ENCODE measurements around the gene GPANK1. TPM values are rescaled to one million over a fixed set of nuclear protein-coding genes. Genes with fewer than 3 reads are reported as not detected.
A peak's percentile ranks its signal among the peaks of the same experiment; 100 is the strongest.

Gene GPANK1
- total RNA-seq, 5 donors from 2014 or later (not counting 1 experiment from before 2014, with no cell fraction given): 13.0 to 27.6 (median 23.3) TPM

GRCh38 chr6:31658158-31658688, 6.6 kb downstream of the GPANK1 start:
- ATAC-seq (replicated peaks in 1 of 4) (no peak), DNase-seq (no peak)
- CTCF ChIA-PET: interaction anchor here in 1 of 2 donors (0.6 to 0.7 kb wide), 3 partner anchors 14 to 1002 kb away, joined by 3 to 10 read pairs (median 6); no protein-coding TSS in a partner anchor
- Mint-ChIP-seq H3K4me3 (peak overlapping the region; percentile 89 to 92 (median 90)), H3K27ac (peak overlapping the region; percentile 76 to 91), H3K9me3 (no peaks in the 10 kb centered on the region), H3K36me3 (peaks cover 11% of the 10 kb centered on the region), H3K27me3 (no peaks in the 10 kb centered on the region), H3K4me1 (peaks cover 60 to 70% (median 60%) of the 10 kb centered on the region in 3 donors)
- Histone ChIP-seq H3K9me3 (no peaks in the 10 kb centered on the region), H3K4me1 (ENCODE audit: control insufficient read depth in 1 of 2, extremely low read depth in 1 of 2, insufficient read depth in 2 of 2, low read length in 2 of 2) (peaks cover 16 to 64% of the 10 kb centered on the region in 2 experiments), H3K36me3 (ENCODE audit: control insufficient read depth in 2 of 2, extremely low read depth in 1 of 2, insufficient read depth in 1 of 2, low read length in 1 of 2) (peaks cover 0 to 41% of the 10 kb centered on the region in 2 donors), H3K27ac (ENCODE audit: low read length) (no peak overlapping the region), H3K4me3 (ENCODE audit: control insufficient read depth in 1 of 2, extremely low read depth in 1 of 2, low read length in 1 of 2) (no peak overlapping the region), H3K27me3 (replicated peaks in 1 of 2; ENCODE audit: control insufficient read depth in 2 of 2, extremely low read depth in 1 of 2, insufficient read depth in 2 of 2, low read length in 1 of 2) (no peaks in the 10 kb centered on the region)
- POLR2A ChIA-PET: interaction anchor here in 1 of 2 donors (0.7 kb wide), 1 partner anchor 307 kb away, joined by 4 read pairs; no protein-coding TSS in a partner anchor
- 85% methylated on average over 2 of the region's 4 CpGs for WGBS (ENCODE audit: insufficient coverage)

DNA sequence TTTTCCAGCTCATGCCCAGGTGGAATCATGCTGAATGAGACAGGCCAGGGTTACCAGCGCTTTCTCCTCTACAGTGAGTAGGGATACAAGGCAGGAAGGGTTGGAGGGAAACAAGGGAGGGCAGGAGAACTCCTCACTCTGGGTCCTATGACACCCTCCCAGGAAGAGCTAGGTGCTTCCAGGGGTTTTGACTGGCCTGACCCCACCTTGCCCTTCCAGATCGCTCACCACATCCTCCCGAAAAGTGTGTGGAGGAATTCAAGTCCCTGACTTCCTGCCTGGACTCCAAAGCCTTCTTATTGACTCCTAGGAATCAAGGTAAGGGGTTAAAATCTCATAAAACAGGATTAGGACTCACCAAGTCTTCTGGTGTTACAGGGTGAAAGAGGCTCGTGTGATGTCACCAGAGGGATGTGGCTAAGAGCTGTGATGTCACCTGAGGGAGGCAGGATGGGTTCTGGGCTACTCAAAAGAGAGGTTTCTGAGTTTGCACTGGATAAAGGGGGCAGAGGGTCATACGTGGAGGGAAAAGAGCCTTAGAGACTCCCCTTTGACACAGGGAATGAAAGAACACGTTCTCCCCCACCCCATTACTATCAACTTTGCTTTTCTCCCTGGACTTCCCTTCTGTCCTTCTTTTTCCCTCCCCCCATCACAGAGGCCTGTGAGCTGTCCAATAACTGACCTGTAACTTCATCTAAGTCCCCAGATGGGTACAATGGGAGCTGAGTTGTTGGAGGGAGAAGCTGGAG, 7.2 kb downstream of the GPANK1 start:
- ChIA-PET CTCF (interaction anchor here in 1 of 2 donors (0.6 kb wide), 1 partner anchor 173 kb away, joined by 10 read pairs; no protein-coding TSS in a partner anchor), POLR2A (no interaction called here)
- Mint-ChIP-seq H3K27me3 (no peaks in the 10 kb centered on the region), H3K27ac (peak overlapping the region; percentile 76 to 91), H3K4me1 (peaks cover 57 to 71% (median 60%) of the 10 kb centered on the region in 3 donors), H3K4me3 (peak overlapping the region; percentile 89 to 92 (median 90)), H3K36me3 (peaks cover 10% of the 10 kb centered on the region), H3K9me3 (no peaks in the 10 kb centered on the region)
- Histone ChIP-seq H3K4me3 (ENCODE audit: control insufficient read depth in 1 of 2, extremely low read depth in 1 of 2, low read length in 1 of 2) (no peak overlapping the region), H3K36me3 (ENCODE audit: control insufficient read depth in 2 of 2, extremely low read depth in 1 of 2, insufficient read depth in 1 of 2, low read length in 1 of 2) (peaks cover 0 to 37% of the 10 kb centered on the region in 2 donors), H3K4me1 (ENCODE audit: control insufficient read depth in 1 of 2, extremely low read depth in 1 of 2, insufficient read depth in 2 of 2, low read length in 2 of 2) (peaks cover 15 to 64% of the 10 kb centered on the region in 2 experiments), H3K27ac (ENCODE audit: low read length) (peak overlapping the region; percentile 44), H3K9me3 (no peaks in the 10 kb centered on the region), H3K27me3 (replicated peaks in 1 of 2; ENCODE audit: control insufficient read depth in 2 of 2, extremely low read depth in 1 of 2, insufficient read depth in 2 of 2, low read length in 1 of 2) (no peaks in the 10 kb centered on the region)
- 78% methylated on average over 1 of the region's 6 CpGs for WGBS (ENCODE audit: insufficient coverage)
- ATAC-seq (replicated peaks in 1 of 4) (no peak), DNase-seq (peak in 10 of 35 experiments; percentile 17 to 48 (median 30))

GRCh38 chr6:31655349-31656237, 9.2 kb downstream of the GPANK1 start, which contains the start of gene APOM:
TSS of gene APOM (plus strand) at chr6:31655894. CDS start at chr6:31655967, 73 bp downstream.
- Histone ChIP-seq H3K4me1 (ENCODE audit: control insufficient read depth in 1 of 2, extremely low read depth in 1 of 2, insufficient read depth in 2 of 2, low read length in 2 of 2) (peaks cover 20 to 59% of the 10 kb centered on the region in 2 experiments), H3K27me3 (replicated peaks in 1 of 2; ENCODE audit: control insufficient read depth in 2 of 2, extremely low read depth in 1 of 2, insufficient read depth in 2 of 2, low read length in 1 of 2) (no peaks in the 10 kb centered on the region), H3K27ac (ENCODE audit: low read length) (no peak within 1 kb of the TSS), H3K9me3 (no peaks in the 10 kb centered on the region), H3K4me3 (ENCODE audit: control insufficient read depth in 1 of 2, extremely low read depth in 1 of 2, low read length in 1 of 2) (no peak within 1 kb of the TSS), H3K36me3 (ENCODE audit: control insufficient read depth in 2 of 2, extremely low read depth in 1 of 2, insufficient read depth in 1 of 2, low read length in 1 of 2) (peaks cover 0 to 34% of the 10 kb centered on the region in 2 donors)
- Mint-ChIP-seq H3K27ac (peak within 1 kb of the TSS; percentile 52 to 60), H3K4me3 (peak within 1 kb of the TSS in 1 of 3 donors; percentile 44), H3K9me3 (no peaks in the 10 kb centered on the region), H3K27me3 (no peaks in the 10 kb centered on the region), H3K4me1 (peaks cover 57 to 71% (median 67%) of the 10 kb centered on the region in 3 donors), H3K36me3 (peaks cover 7% of the 10 kb centered on the region)
- CTCF ChIA-PET: interaction anchor here in 1 of 2 donors (0.6 kb wide), 1 partner anchor 49 kb away, joined by 4 read pairs; no protein-coding TSS in a partner anchor
- DNase-seq (no peak), ATAC-seq (replicated peaks in 1 of 4) (no peak)
- 100% methylated on average over 3 of the region's 8 CpGs for WGBS (ENCODE audit: insufficient coverage)
- POLR2A ChIA-PET: interaction anchor here in 1 of 2 donors (0.7 to 1.9 kb wide), 2 partner anchors 8 to 62 kb away, joined by 6 to 8 read pairs; no protein-coding TSS in a partner anchor

- Mint-ChIP-seq H3K27me3 (no peaks in the 10 kb centered on the region), H3K36me3 (peaks cover 7% of the 10 kb centered on the region), H3K9me3 (no peaks in the 10 kb centered on the region), H3K4me1 (peaks cover 57 to 69% (median 69%) of the 10 kb centered on the region in 3 donors), H3K4me3 (no peak overlapping the region), H3K27ac (peak overlapping the region in 1 of 2 donors; percentile 16)
- ATAC-seq (replicated peaks in 1 of 4) (no peak), DNase-seq (no peak)
- H3K27me3 ChIP-seq (replicated peaks in 1 of 2; ENCODE audit: control insufficient read depth in 2 of 2, extremely low read depth in 1 of 2, insufficient read depth in 2 of 2, low read length in 1 of 2): no peaks in the 10 kb centered on the region
- H3K4me3 ChIP-seq (ENCODE audit: control insufficient read depth in 1 of 2, extremely low read depth in 1 of 2, low read length in 1 of 2): no peak overlapping the region
- H3K27ac ChIP-seq (ENCODE audit: low read length): no peak overlapping the region
- peaks cover under 1 to 39% of the 10 kb centered on the region in 2 donors for H3K36me3 ChIP-seq (ENCODE audit: control insufficient read depth in 2 of 2, extremely low read depth in 1 of 2, insufficient read depth in 1 of 2, low read length in 1 of 2)
- POLR2A ChIA-PET: interaction anchor here in 1 of 2 donors (1.9 kb wide), 1 partner anchor 9 kb away, joined by 6 read pairs; no protein-coding TSS in a partner anchor
- no CpG with 5 or more reads among the region's 8 CpGs for WGBS (ENCODE audit: insufficient coverage)
- H3K4me1 ChIP-seq (ENCODE audit: control insufficient read depth in 1 of 2, extremely low read depth in 1 of 2, insufficient read depth in 2 of 2, low read length in 2 of 2): peaks cover 24 to 54% of the 10 kb centered on the region in 2 experiments
- no peaks in the 10 kb centered on the region for H3K9me3 ChIP-seq
- CTCF ChIA-PET: interaction anchor here in 1 of 2 donors (0.7 kb wide), 1 partner anchor 22 kb away, joined by 4 read pairs; no protein-coding TSS in a partner anchor
Measured at GRCh38 chr6:31654574-31655348, 10.0 kb downstream of the GPANK1 start.

- Mint-ChIP-seq H3K4me1 (peaks cover 50 to 63% (median 60%) of the 10 kb centered on the region in 3 donors), H3K9me3 (no peaks in the 10 kb centered on the region), H3K4me3 (peak overlapping the region; percentile 82 to 95 (median 90)), H3K27me3 (no peaks in the 10 kb centered on the region), H3K36me3 (peaks cover 18% of the 10 kb centered on the region), H3K27ac (peak overlapping the region; percentile 98 to 100)
- peak; percentile 73 to 74 (median 73) for ATAC-seq (replicated peaks in 1 of 4)
- Histone ChIP-seq H3K4me1 (ENCODE audit: control insufficient read depth in 1 of 2, extremely low read depth in 1 of 2, insufficient read depth in 2 of 2, low read length in 2 of 2) (peaks cover 15 to 37% of the 10 kb centered on the region in 2 experiments), H3K36me3 (ENCODE audit: control insufficient read depth in 2 of 2, extremely low read depth in 1 of 2, insufficient read depth in 1 of 2, low read length in 1 of 2) (peaks cover 14 to 52% of the 10 kb centered on the region in 2 donors), H3K9me3 (no peaks in the 10 kb centered on the region), H3K27me3 (replicated peaks in 1 of 2; ENCODE audit: control insufficient read depth in 2 of 2, extremely low read depth in 1 of 2, insufficient read depth in 2 of 2, low read length in 1 of 2) (no peaks in the 10 kb centered on the region), H3K4me3 (ENCODE audit: control insufficient read depth in 1 of 2, extremely low read depth in 1 of 2, low read length in 1 of 2) (peak overlapping the region; percentile 75 to 90), H3K27ac (ENCODE audit: low read length) (peak overlapping the region; percentile 98)
- ChIA-PET CTCF (interaction anchor here (0.7 to 2.4 kb wide), 8 partner anchors 10 to 174 kb away, joined by 3 to 10 read pairs (median 4); partner anchors contain the start of genes GPANK1 (in 2 of the 2), CSNK2B (in 1 of the 2) and HSPA1B (in 1 of the 2)), POLR2A (interaction anchor here (0.5 to 2.5 kb wide), 11 partner anchors 9 to 1191 kb away, joined by 3 to 11 read pairs (median 4); partner anchors contain the start of genes ABHD16A (in 1 of the 2), GPANK1 (in 1 of the 2) and PSMB8 (in 1 of the 2))
- 0% methylated on average over 21 of the region's 37 CpGs for WGBS (ENCODE audit: insufficient coverage)
- DNase-seq: peak in 22 of 35 experiments; percentile 2 to 89 (median 83)
Measured at GRCh38 chr6:31652925-31653724, 11.7 kb downstream of the GPANK1 start.
